HG02852 (cell line): Measurements from ENCODE around the gene MAGI2.
"Not testable (repeated sequence)": the region's sequence is repeated elsewhere in the genome, so short reads cannot be mapped to it uniquely, and the experiment has no call there.

Experiments used
- ATAC-seq: cut with Tn5 transposase; IDR thresholded peaks from one replicate; pipeline ENCODE4 v1.9.1; 2021; ENCODE audit warnings: mild to moderate bottlenecking, moderate library complexity; ENCODE audit not compliant: unreplicated experiment

Gene MAGI2

GRCh38 chr7:78587443-78588044 is 865.9 kb downstream of the MAGI2 start:
- no peak for ATAC-seq

GRCh38 chr7:78585980-78586379 is 867.5 kb downstream of the MAGI2 start:
- no peak for ATAC-seq

- ATAC-seq = no peak
Measured at GRCh38 chr7:78578686-78579085, 874.8 kb downstream of the MAGI2 start.

- ATAC-seq = not testable (repeated sequence)
Measured at GRCh38 chr7:78577174-78577952, 876.1 kb downstream of the MAGI2 start.

GRCh38 chr7:78576236-78576635 is 877.2 kb downstream of the MAGI2 start:
- no peak for ATAC-seq

- ATAC-seq = no peak
Measured at GRCh38 chr7:78571292-78571691, 882.2 kb downstream of the MAGI2 start.

- ATAC-seq = no peak
Measured at GRCh38 chr7:78568690-78569089, 884.8 kb downstream of the MAGI2 start.

- no peak for ATAC-seq
Measured at GRCh38 chr7:78567836-78568235, 885.6 kb downstream of the MAGI2 start.

GRCh38 chr7:78565784-78566183 is 887.7 kb downstream of the MAGI2 start:
- no peak for ATAC-seq

GRCh38 chr7:78563191-78563590 is 890.3 kb downstream of the MAGI2 start:
- ATAC-seq = no peak

GRCh38 chr7:78562191-78562590 is 891.3 kb downstream of the MAGI2 start:
- no peak for ATAC-seq

GRCh38 chr7:78558566-78558965 is 894.9 kb downstream of the MAGI2 start:
- no peak for ATAC-seq

GRCh38 chr7:78543976-78544375 is 909.5 kb downstream of the MAGI2 start:
- no peak for ATAC-seq

GRCh38 chr7:78542981-78543380 is 910.5 kb downstream of the MAGI2 start:
- no peak for ATAC-seq

- ATAC-seq = no peak
Measured at GRCh38 chr7:78542541-78542940, 910.9 kb downstream of the MAGI2 start.

- ATAC-seq = no peak
Measured at GRCh38 chr7:78539825-78540224, 913.6 kb downstream of the MAGI2 start.

GRCh38 chr7:78535655-78536054 is 917.8 kb downstream of the MAGI2 start:
- no peak for ATAC-seq

- ATAC-seq = no peak
Measured at GRCh38 chr7:78530351-78530750, 923.1 kb downstream of the MAGI2 start.

GRCh38 chr7:78529392-78529791 is 924.1 kb downstream of the MAGI2 start:
- no peak for ATAC-seq

- ATAC-seq = no peak
Measured at GRCh38 chr7:78528964-78529363, 924.5 kb downstream of the MAGI2 start.

GRCh38 chr7:78523930-78524329 is 929.5 kb downstream of the MAGI2 start:
- no peak for ATAC-seq

- no peak for ATAC-seq
Measured at GRCh38 chr7:78521961-78522360, 931.5 kb downstream of the MAGI2 start.

- no peak for ATAC-seq
Measured at GRCh38 chr7:78516450-78516849, 937.0 kb downstream of the MAGI2 start.
